Hepatic stellate cell (primary cell): ENCODE measurements around the gene FBXO8.

Experiments used
- DNase-seq: peaks from one replicate; pipeline ENCODE4 v3.0.0; 2011; ENCODE audit warnings: low spot score

Gene FBXO8

GRCh38 chr4:174207367-174207766 is 76.1 kb downstream of the FBXO8 start:
- no peak for DNase-seq

- no peak for DNase-seq
Observed at GRCh38 chr4:174204164-174204831, 79.2 kb downstream of the FBXO8 start.

- no peak for DNase-seq
Observed at GRCh38 chr4:174201871-174202270, 81.6 kb downstream of the FBXO8 start.

- DNase-seq: no peak
Observed at GRCh38 chr4:174199735-174200134, 83.7 kb downstream of the FBXO8 start.

GRCh38 chr4:174198828-174199227 is 84.6 kb downstream of the FBXO8 start:
- no peak for DNase-seq

- DNase-seq: no peak
Observed at GRCh38 chr4:174198396-174198795, 85.1 kb downstream of the FBXO8 start.

- no peak for DNase-seq
Observed at GRCh38 chr4:174193438-174194374, 89.8 kb downstream of the FBXO8 start.

- DNase-seq: no peak
Observed at GRCh38 chr4:174192943-174193342, 90.5 kb downstream of the FBXO8 start.

- no peak for DNase-seq
Observed at GRCh38 chr4:174190832-174191500, 92.5 kb downstream of the FBXO8 start.

GRCh38 chr4:174189392-174190015 is 94.0 kb downstream of the FBXO8 start:
- no peak for DNase-seq
